HEK293 (cell line): ENCODE results near the gene NCAPG2.

Experiments used
- CTCF ChIA-PET: fragments of 350-600 bp; formaldehyde crosslinking; extraction: SDS; loops from one replicate; lab custom pipeline; 2021; ENCODE audit warnings: antibody characterized with exemption; lab: Yijun Ruan, JAX
- POLR2A ChIA-PET: fragments of 300-600 bp; formaldehyde crosslinking; extraction: SDS; loops from one replicate; lab custom pipeline; 2020; ENCODE audit warnings: antibody characterized with exemption, inconsistent platforms; lab: Yijun Ruan, JAX
- H3K27ac ChIP-seq: fragments of 200-500 bp; sonication (Bioruptor generic); 2 replicates; pipeline ENCODE4 v1.5.1; 2014; ENCODE audit warnings: low read depth, low read length, control low read depth, inconsistent platforms; ENCODE audit errors: extremely low read depth
- H3K36me3 ChIP-seq, 2 experiments: fragments of 200-500 bp in 1 of 2; sonication (Bioruptor generic) in 1 of 2; 1 replicate in 1 of 2; 2 replicates in 1 of 2; pipeline ENCODE4 v1.5.1; 2014 to 2017; ENCODE audit warnings: inconsistent platforms in 2 of 2, low read length in 2 of 2; ENCODE audit not compliant: control insufficient read depth in 2 of 2, insufficient read depth in 1 of 2
- H3K4me1 ChIP-seq: fragments of 200-500 bp; sonication (Bioruptor generic); 2 replicates; pipeline ENCODE4 v1.5.1; 2014; ENCODE audit warnings: mild to moderate bottlenecking, low read length, inconsistent platforms; ENCODE audit not compliant: control insufficient read depth, insufficient read depth
- H3K4me3 ChIP-seq: 2 replicates; pipeline ENCODE4 v1.5.1; 2011; ENCODE audit warnings: low read depth, mild to moderate bottlenecking, control low read depth, low read length, moderate library complexity
- H3K9me3 ChIP-seq: fragments of 200-500 bp; sonication (Bioruptor generic); 2 replicates; pipeline ENCODE4 v1.5.1; 2014; ENCODE audit warnings: low read depth, low read length, inconsistent platforms; ENCODE audit not compliant: control insufficient read depth, insufficient read depth
- GLI2 ChIP-seq: fragments of 450-650 bp; formaldehyde crosslinking; IDR thresholded peaks from 2 replicates; pipeline ENCODE4; 2017; ENCODE audit warnings: missing biosample characterization, missing genetic modification characterization, low read depth, borderline replicate concordance
- MYNN ChIP-seq: fragments of 450-650 bp; formaldehyde crosslinking; IDR thresholded peaks from 2 replicates; pipeline ENCODE4 v1.5.1; 2016; ENCODE audit warnings: missing biosample characterization, missing genetic modification characterization, borderline replicate concordance
- PBX3 ChIP-seq: sonication (generic); formaldehyde crosslinking; IDR thresholded peaks from 2 replicates; pipeline ENCODE4 v1.8.1; 2022; ENCODE audit warnings: mild to moderate bottlenecking, moderate library complexity, missing genetic modification reagents
- ZBTB26 ChIP-seq: fragments of 450-650 bp; formaldehyde crosslinking; optimal IDR thresholded peaks from 2 replicates; pipeline ENCODE3; 2016; ENCODE audit warnings: missing biosample characterization, mild to moderate bottlenecking, missing genetic modification characterization
- ZNF10 ChIP-seq: fragments of 450-650 bp; formaldehyde crosslinking; IDR thresholded peaks from 2 replicates; pipeline ENCODE4 v1.5.1; 2017; ENCODE audit warnings: missing biosample characterization, missing genetic modification characterization
- ZNF169 ChIP-seq: fragments of 450-650 bp; formaldehyde crosslinking; IDR thresholded peaks from 2 replicates; pipeline ENCODE4 v1.5.1; 2016; ENCODE audit warnings: missing biosample characterization, missing genetic modification characterization
- ZNF18 ChIP-seq: fragments of 450-650 bp; formaldehyde crosslinking; IDR thresholded peaks from 2 replicates; pipeline ENCODE4 v1.5.1; 2016; ENCODE audit warnings: missing biosample characterization, missing genetic modification characterization
- ZNF26 ChIP-seq: fragments of 450-650 bp; formaldehyde crosslinking; IDR thresholded peaks from 2 replicates; pipeline ENCODE4 v1.5.1; 2016; ENCODE audit warnings: missing biosample characterization, missing genetic modification characterization
- ZNF274 ChIP-seq, 2 experiments: fragments of 200-500 bp in 1 of 2; fragments of 450-650 bp in 1 of 2; sonication (Bioruptor generic) in 1 of 2; formaldehyde crosslinking in 1 of 2; IDR thresholded peaks; 2 replicates each; pipeline versions ENCODE4 v1.5.1 to v1.6.1; 2014 to 2016; ENCODE audit warnings: borderline replicate concordance in 1 of 2, inconsistent platforms in 1 of 2, low read length in 1 of 2, missing biosample characterization in 1 of 2, missing genetic modification characterization in 1 of 2
- ZNF302 ChIP-seq: fragments of 450-650 bp; formaldehyde crosslinking; IDR thresholded peaks from 2 replicates; pipeline ENCODE4 v1.5.1; 2016; ENCODE audit warnings: missing biosample characterization, missing genetic modification characterization, low read depth
- ZNF362 ChIP-seq: fragments of 450-650 bp; formaldehyde crosslinking; IDR thresholded peaks from 2 replicates; pipeline ENCODE4 v1.5.1; 2016; ENCODE audit warnings: missing biosample characterization, missing genetic modification characterization
- ZNF391 ChIP-seq: fragments of 450-650 bp; formaldehyde crosslinking; IDR thresholded peaks from 2 replicates; pipeline ENCODE4 v1.5.1; 2016; ENCODE audit warnings: low read depth, missing biosample characterization, missing genetic modification characterization, borderline replicate concordance
- ZNF488 ChIP-seq: fragments of 450-650 bp; formaldehyde crosslinking; IDR thresholded peaks from 2 replicates; pipeline ENCODE4 v1.5.1; 2016; ENCODE audit warnings: missing biosample characterization, missing genetic modification characterization
- ZNF514 ChIP-seq: fragments of 450-650 bp; formaldehyde crosslinking; IDR thresholded peaks from 2 replicates; pipeline ENCODE4 v1.5.1; 2016; ENCODE audit warnings: missing biosample characterization, missing genetic modification characterization
- ZNF518A ChIP-seq: fragments of 450-650 bp; formaldehyde crosslinking; conservative IDR thresholded peaks from 2 replicates; pipeline ENCODE4 v1.5.1; 2016; ENCODE audit warnings: low read depth, missing biosample characterization, missing genetic modification characterization
- ZNF521 ChIP-seq: fragments of 450-650 bp; formaldehyde crosslinking; IDR thresholded peaks from 2 replicates; pipeline ENCODE4 v1.5.1; 2017; ENCODE audit warnings: missing biosample characterization, mild to moderate bottlenecking, missing genetic modification characterization
- ZNF626 ChIP-seq: fragments of 450-650 bp; sonication (Bioruptor Pico); formaldehyde crosslinking; IDR thresholded peaks from 2 replicates; pipeline ENCODE4 v1.5.1; 2018; ENCODE audit warnings: missing biosample characterization, missing genetic modification characterization, inconsistent platforms
- ZNF76 ChIP-seq: fragments of 450-650 bp; formaldehyde crosslinking; IDR thresholded peaks from 2 replicates; pipeline ENCODE4; 2016; ENCODE audit warnings: low read depth, missing biosample characterization, missing genetic modification characterization, borderline replicate concordance
- ZSCAN5A ChIP-seq: fragments of 450-650 bp; formaldehyde crosslinking; IDR thresholded peaks from 2 replicates; pipeline ENCODE4 v1.5.1; 2016; ENCODE audit warnings: missing biosample characterization, missing genetic modification characterization

The NCAPG2 gene

GRCh38 chr7:158753900-158754299, 49.3 kb upstream of the NCAPG2 start:
- Histone ChIP-seq H3K4me3 (no peak overlapping the region), H3K9me3 (no peaks in the 10 kb centered on the region), H3K36me3 (peaks cover 0 to 31% of the 10 kb centered on the region in 2 experiments; a peak in 2 of 3 replicates)
- CTCF ChIA-PET: no interaction called here
- TF ChIP-seq ZNF518A (tag by site-specific recombination) (no peak), PBX3 (no peak), ZNF391 (tag by site-specific recombination) (no peak), ZNF302 (tag by site-specific recombination) (no peak), ZNF169 (no peak), ZNF26 (no peak), ZNF10 (tag by site-specific recombination) (no peak)
- TF ChIP-seq, all 188 proteins: peak for 0
- Histone ChIP-seq H3K27ac (no peak overlapping the region), H3K4me1 (no peaks in the 10 kb centered on the region)
- POLR2A ChIA-PET: interaction anchor here (0.5 kb wide), 1 partner anchor 27 kb away, joined by 3 read pairs; no protein-coding TSS in a partner anchor

GRCh38 chr7:158751751-158752150, 47.1 kb upstream of the NCAPG2 start:
- ChIA-PET POLR2A (no interaction called here), CTCF (no interaction called here)
- Histone ChIP-seq H3K4me1 (no peaks in the 10 kb centered on the region), H3K27ac (no peak overlapping the region), H3K36me3 (peaks cover 0 to 24% of the 10 kb centered on the region in 2 experiments; a peak in 2 of 3 replicates), H3K9me3 (no peaks in the 10 kb centered on the region), H3K4me3 (no peak overlapping the region)
- TF ChIP-seq ZNF521 (tag by site-specific recombination): no peak
- no peak for TF ChIP-seq ZNF274 (IDR thresholded peaks at IDR 0.05; ENCODE audit: low read length)
- no peak for TF ChIP-seq ZNF274 (tag by site-specific recombination; IDR thresholded peaks at IDR 0.05; ENCODE audit: borderline replicate concordance)
- TF ChIP-seq MYNN (tag by site-specific recombination): no peak
- no peak for TF ChIP-seq ZNF514 (tag by site-specific recombination)
- no peak for TF ChIP-seq GLI2 (tag by site-specific recombination)
- TF ChIP-seq ZBTB26 (tag by site-specific recombination): no peak
- TF ChIP-seq ZNF626 (tag by site-specific recombination): no peak
- no peak for TF ChIP-seq ZNF302 (tag by site-specific recombination)
- TF ChIP-seq ZSCAN5A: no peak
- TF ChIP-seq ZNF76 (tag by site-specific recombination): no peak
- TF ChIP-seq ZNF488 (tag by site-specific recombination): no peak
- no peak for TF ChIP-seq ZNF362 (tag by site-specific recombination)
- no peak for TF ChIP-seq ZNF18 (tag by site-specific recombination)
